PC-9 (cell line): Measurements from ENCODE around the gene GRIFIN. TPM values are rescaled to one million over a fixed set of nuclear protein-coding genes. Genes with fewer than 3 reads are reported as not detected.

Source experiments
- BruUV-seq: library from RNA; stranded (reverse); fragments of 400-500 nt; replicated peaks from 2 replicates; lab custom pipeline; 2021; lab: Mats Ljungman, UMichigan
- CTCF ChIA-PET: fragments of 300-600 bp; sonication (Branson Sonifier 250); formaldehyde crosslinking; loops from one replicate; lab custom pipeline; 2022; ENCODE audit warnings: antibody characterized with exemption; lab: Charles Lee
- POLR2A ChIA-PET: fragments of 300-600 bp; sonication (Branson Sonifier 250); formaldehyde crosslinking; loops from one replicate; lab custom pipeline; 2022; ENCODE audit warnings: antibody characterized with exemption; ENCODE audit not compliant: unreplicated experiment; lab: Charles Lee
- DNase-seq, 2 experiments: peaks; one replicate each; pipeline versions ENCODE4 v3.0.0 to v3.0.0-alpha.2; 2015 to 2022; ENCODE audit warnings: mixed read lengths in 1 of 2
- H2AFZ ChIP-seq: fragments of 200-600 bp; sonication (generic); 2 replicates; pipeline ENCODE4 v1.8.1; 2017; ENCODE audit warnings: antibody characterized with exemption
- H3F3A ChIP-seq: fragments of 200-600 bp; sonication (generic); 2 replicates; pipeline ENCODE4 v1.8.1; 2017; ENCODE audit warnings: antibody characterized with exemption, mild to moderate bottlenecking, low read depth; ENCODE audit not compliant: insufficient read depth
- H3K27ac ChIP-seq: fragments of 200-600 bp; sonication (generic); 2 replicates; pipeline ENCODE4 v1.6.1; 2016; ENCODE audit warnings: mixed run types
- H3K27me3 ChIP-seq: fragments of 200-600 bp; sonication (generic); 2 replicates; pipeline ENCODE4 v1.6.1; 2016; ENCODE audit warnings: low read depth, mixed run types; ENCODE audit not compliant: insufficient read depth
- H3K36me3 ChIP-seq: fragments of 200-600 bp; sonication (generic); 2 replicates; pipeline ENCODE4 v1.6.1; 2016; ENCODE audit warnings: low read depth, mixed run types
- H3K4me1 ChIP-seq: fragments of 200-600 bp; sonication (generic); replicated peaks from 2 replicates; pipeline ENCODE4 v1.6.1; 2016; ENCODE audit warnings: mixed run types; ENCODE audit not compliant: insufficient read depth
- H3K4me2 ChIP-seq: fragments of 200-600 bp; sonication (generic); 2 replicates; pipeline ENCODE4 v1.6.1; 2017; ENCODE audit warnings: mixed run types
- H3K4me3 ChIP-seq: fragments of 200-600 bp; sonication (generic); 2 replicates; pipeline ENCODE4 v1.6.1; 2016; ENCODE audit warnings: mixed run types
- H3K79me2 ChIP-seq: fragments of 200-600 bp; sonication (generic); 2 replicates; pipeline ENCODE4 v1.6.1; 2017; ENCODE audit warnings: low read depth, mixed run types
- H3K9me2 ChIP-seq: fragments of 200-600 bp; sonication (generic); 2 replicates; pipeline ENCODE4 v1.8.1; 2017; ENCODE audit warnings: mild to moderate bottlenecking; ENCODE audit not compliant: insufficient read depth
- H3K9me3 ChIP-seq: fragments of 200-600 bp; sonication (generic); 2 replicates; pipeline ENCODE4 v1.8.1; 2016; ENCODE audit warnings: low read depth; ENCODE audit not compliant: insufficient read depth
- H4K20me1 ChIP-seq: fragments of 200-600 bp; sonication (generic); 2 replicates; pipeline ENCODE4 v1.8.1; 2017; ENCODE audit not compliant: insufficient read depth
- EZH2 ChIP-seq: fragments of 200-600 bp; sonication (generic); IDR thresholded peaks from 2 replicates; pipeline ENCODE4 v1.8.0; 2017; ENCODE audit warnings: antibody characterized with exemption, low read depth
- intact Hi-C: fragments of 100-400 bp; cut with micrococcal nuclease; formaldehyde crosslinking; loops from one replicate; pipeline ENCODE4 v1.10.0; 2022; ENCODE audit not compliant: unreplicated experiment
- total RNA-seq: library from RNA; stranded (reverse); gene quantifications from 2 replicates; pipeline ENCODE4 v1.2.3, GENCODE V29; 2021
- TF ChIP-seq, protein P1 (sequence below): fragments of 200-600 bp; sonication (generic); conservative IDR thresholded peaks from 2 replicates; pipeline ENCODE4 v1.6.1; 2017; ENCODE audit warnings: mixed run types, antibody characterized with exemption, mild to moderate bottlenecking, moderate library complexity

Gene GRIFIN
- total RNA-seq, 1 experiment from 2014 or later = not detected

DNA sequence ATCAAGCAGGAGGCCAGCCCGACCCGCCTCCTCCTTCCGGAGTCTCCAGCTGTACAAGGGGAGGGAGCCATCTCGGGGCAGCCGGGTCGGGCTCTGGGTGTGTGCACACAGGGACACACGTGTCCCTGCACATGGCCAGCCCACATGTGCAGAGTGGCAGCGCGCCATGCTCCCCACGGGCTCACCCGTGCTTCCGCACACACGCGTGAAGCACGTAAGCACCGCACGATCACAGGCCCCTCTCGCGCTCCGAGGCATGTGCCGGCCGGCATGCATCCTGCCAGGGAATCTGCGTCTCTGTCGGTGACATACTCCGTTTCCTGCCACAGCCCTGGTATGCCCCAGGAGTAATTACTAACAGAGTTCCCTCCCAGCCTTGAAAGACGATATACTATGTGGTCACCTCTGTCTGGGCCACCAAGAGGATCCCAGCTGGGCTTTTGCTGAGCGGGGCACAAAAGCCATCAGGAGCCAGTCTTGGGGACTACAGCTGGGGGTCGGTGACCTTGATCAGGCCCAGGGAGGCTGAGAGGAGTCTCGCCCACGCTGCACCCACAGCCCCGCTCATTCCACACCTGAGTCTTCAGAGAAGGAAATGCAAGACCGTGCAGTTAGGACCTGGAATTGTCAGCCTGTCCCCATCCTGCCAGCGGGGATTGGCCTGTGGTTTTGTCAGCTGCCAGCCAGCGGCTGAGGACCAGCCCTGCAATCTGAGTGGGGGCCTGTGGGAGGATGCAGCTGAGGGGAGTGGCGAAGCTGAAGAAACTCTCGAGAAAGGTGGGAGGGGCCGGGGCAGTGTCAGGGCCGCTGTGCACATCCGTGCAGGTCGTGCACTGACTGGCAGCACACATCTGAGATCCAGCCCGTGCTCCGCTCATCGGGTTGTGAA lies 32.4 kb upstream of the GRIFIN start:
- BruUV-seq = no TSS peak
- Histone ChIP-seq H3K9me2 (no peaks in the 10 kb centered on the region), H3F3A (peaks cover 26% of the 10 kb centered on the region), H3K36me3 (no peaks in the 10 kb centered on the region), H3K79me2 (no peaks in the 10 kb centered on the region), H3K27ac (no peak overlapping the region), H3K4me3 (peak overlapping the region; percentile 37; the same call in 1 of the 2 replicates), H3K27me3 (peaks cover 9% of the 10 kb centered on the region; the same call in 1 of the 2 replicates), H3K9me3 (no peaks in the 10 kb centered on the region), H3K4me2 (peak overlapping the region; percentile 77), H2AFZ (no peak overlapping the region), H4K20me1 (no peaks in the 10 kb centered on the region), H3K4me1 (peaks cover 26% of the 10 kb centered on the region)
- TF ChIP-seq, protein P1, sequence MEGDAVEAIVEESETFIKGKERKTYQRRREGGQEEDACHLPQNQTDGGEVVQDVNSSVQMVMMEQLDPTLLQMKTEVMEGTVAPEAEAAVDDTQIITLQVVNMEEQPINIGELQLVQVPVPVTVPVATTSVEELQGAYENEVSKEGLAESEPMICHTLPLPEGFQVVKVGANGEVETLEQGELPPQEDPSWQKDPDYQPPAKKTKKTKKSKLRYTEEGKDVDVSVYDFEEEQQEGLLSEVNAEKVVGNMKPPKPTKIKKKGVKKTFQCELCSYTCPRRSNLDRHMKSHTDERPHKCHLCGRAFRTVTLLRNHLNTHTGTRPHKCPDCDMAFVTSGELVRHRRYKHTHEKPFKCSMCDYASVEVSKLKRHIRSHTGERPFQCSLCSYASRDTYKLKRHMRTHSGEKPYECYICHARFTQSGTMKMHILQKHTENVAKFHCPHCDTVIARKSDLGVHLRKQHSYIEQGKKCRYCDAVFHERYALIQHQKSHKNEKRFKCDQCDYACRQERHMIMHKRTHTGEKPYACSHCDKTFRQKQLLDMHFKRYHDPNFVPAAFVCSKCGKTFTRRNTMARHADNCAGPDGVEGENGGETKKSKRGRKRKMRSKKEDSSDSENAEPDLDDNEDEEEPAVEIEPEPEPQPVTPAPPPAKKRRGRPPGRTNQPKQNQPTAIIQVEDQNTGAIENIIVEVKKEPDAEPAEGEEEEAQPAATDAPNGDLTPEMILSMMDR = no peak
- TF ChIP-seq EZH2 = no peak
- POLR2A ChIA-PET = no interaction called here
- intact Hi-C loops = no loop called here
- CTCF ChIA-PET = interaction anchor here (0.6 kb wide), 1 partner anchor 52 kb away, joined by 7 read pairs; no protein-coding TSS in a partner anchor
- peak; percentile 65 to 68 for DNase-seq

DNA sequence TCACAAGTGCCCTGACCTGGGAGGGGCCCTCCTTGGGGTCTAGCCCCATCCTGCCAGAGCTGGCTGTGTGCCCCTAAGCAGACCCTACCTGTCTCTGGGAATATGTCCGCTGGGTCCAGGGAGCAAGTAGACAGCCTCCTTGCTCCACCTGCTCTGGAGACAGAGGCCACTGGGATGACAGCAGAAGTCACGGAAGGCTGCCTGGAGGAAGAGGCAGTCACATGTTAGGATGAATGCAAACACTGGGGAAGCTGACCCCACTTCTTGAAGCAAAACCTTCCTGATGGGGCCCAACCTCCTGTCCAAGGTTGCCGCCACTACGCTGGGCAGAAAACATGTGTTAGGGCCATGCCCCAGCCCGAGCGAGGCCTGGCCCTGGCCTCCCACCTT lies 31.7 kb upstream of the GRIFIN start:
- no peaks in the 10 kb centered on the region for H3K9me3 ChIP-seq
- peaks cover 26% of the 10 kb centered on the region for H3K4me1 ChIP-seq
- 0 out of 2 replicates have a peak overlapping the region, but pooled peaks have one; percentile 37 for H3K4me3 ChIP-seq
- no peak for DNase-seq
- CTCF ChIA-PET = interaction anchor here (0.6 kb wide), 1 partner anchor 52 kb away, joined by 7 read pairs; no protein-coding TSS in a partner anchor
- POLR2A ChIA-PET = no interaction called here
- no TSS peak for BruUV-seq
- TF ChIP-seq EZH2 = no peak
- TF ChIP-seq, protein P1 = no peak
- H3K27ac ChIP-seq = no peak overlapping the region
- no peak overlapping the region for H2AFZ ChIP-seq
- H3K4me2 ChIP-seq = peak overlapping the region; percentile 77
- H3K27me3 ChIP-seq = peaks cover 12% of the 10 kb centered on the region
- H4K20me1 ChIP-seq = no peaks in the 10 kb centered on the region
- peaks cover 24% of the 10 kb centered on the region for H3F3A ChIP-seq
- no peaks in the 10 kb centered on the region for H3K36me3 ChIP-seq
- H3K79me2 ChIP-seq = no peaks in the 10 kb centered on the region
- intact Hi-C loops = no loop called here
- H3K9me2 ChIP-seq = no peaks in the 10 kb centered on the region

DNA sequence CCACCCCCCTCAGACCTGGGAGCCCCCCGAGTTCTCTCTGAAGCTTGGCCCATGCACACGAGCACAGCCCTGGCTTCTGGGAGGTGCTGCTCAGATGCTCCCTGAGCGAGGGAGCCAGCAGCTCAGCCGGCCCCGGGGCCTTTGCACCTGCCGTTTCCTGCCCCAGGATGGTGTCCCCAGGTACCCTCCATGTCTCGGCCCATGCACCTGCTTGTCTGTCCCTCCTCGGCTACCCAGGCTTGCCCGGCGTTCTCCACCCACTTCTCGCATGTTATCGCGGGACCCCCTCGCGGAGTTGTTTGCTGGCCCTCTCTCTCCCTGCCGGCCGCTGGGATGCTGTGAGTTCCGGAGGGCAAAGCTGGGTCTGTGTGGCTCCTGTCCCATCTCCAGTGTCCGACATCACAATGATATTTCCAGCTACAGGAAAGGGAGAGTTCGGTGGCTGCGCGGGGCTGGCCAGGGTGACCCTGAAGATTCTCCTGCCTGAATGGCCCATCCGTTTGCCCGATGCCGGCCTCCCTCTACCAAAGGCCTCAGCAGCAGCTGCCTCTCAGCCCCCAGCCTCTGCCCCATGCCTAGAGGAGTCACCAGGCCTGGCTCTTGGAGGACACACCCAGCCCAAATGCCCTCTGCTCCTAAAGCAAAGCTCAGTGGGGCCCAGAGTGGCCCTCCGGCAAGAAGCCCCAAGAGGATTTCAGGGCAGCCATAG lies 31.2 kb upstream of the GRIFIN start:
- intact Hi-C loops = no loop called here

More for the DNA sequence above, 31.2 kb upstream of the GRIFIN start:
- no peak overlapping the region for H3K27ac ChIP-seq
- no peaks in the 10 kb centered on the region for H3K9me3 ChIP-seq
- no peak for DNase-seq
- H3K27me3 ChIP-seq = peaks cover 7% of the 10 kb centered on the region
- no peaks in the 10 kb centered on the region for H4K20me1 ChIP-seq
- no peak overlapping the region for H2AFZ ChIP-seq
- H3K9me2 ChIP-seq = no peaks in the 10 kb centered on the region
- peak overlapping the region; percentile 77 for H3K4me2 ChIP-seq
- no peak for TF ChIP-seq EZH2
- TF ChIP-seq, protein P1 = no peak
- peaks cover 26% of the 10 kb centered on the region for H3K4me1 ChIP-seq
- no TSS peak for BruUV-seq
- POLR2A ChIA-PET = no interaction called here
- no peaks in the 10 kb centered on the region for H3K79me2 ChIP-seq
- no peak overlapping the region for H3K4me3 ChIP-seq
- no peaks in the 10 kb centered on the region for H3K36me3 ChIP-seq
- CTCF ChIA-PET = interaction anchor here (0.6 kb wide), 1 partner anchor 9 kb away, joined by 5 read pairs; no protein-coding TSS in a partner anchor
- H3F3A ChIP-seq = peaks cover 23% of the 10 kb centered on the region
